LNCaP clone FGC (cell line): ENCODE data around the gene ENTPD7.

Experiments
- DNase-seq: peaks from one replicate; pipeline ENCODE4 v3.0.0-alpha.2; 2011; ENCODE audit warnings: low read depth
- H3K4me3 ChIP-seq: 2 replicates; pipeline ENCODE4 v1.5.1; 2011; ENCODE audit warnings: mild to moderate bottlenecking, low read depth, low read length, control low read depth
- CTCF ChIP-seq: IDR thresholded peaks from 2 replicates; pipeline ENCODE4 v1.5.1; 2012; ENCODE audit warnings: mild to moderate bottlenecking; ENCODE audit not compliant: control insufficient read depth, insufficient read depth; ENCODE audit errors: extremely low read depth

Gene ENTPD7

GRCh38 chr10:99648717-99649116 lies 10.6 kb upstream of the ENTPD7 start:
- TF ChIP-seq CTCF = no peak
- H3K4me3 ChIP-seq = no peak overlapping the region
- no peak for DNase-seq

GRCh38 chr10:99652800-99653390 lies 6.4 kb upstream of the ENTPD7 start:
- no peak overlapping the region for H3K4me3 ChIP-seq
- no peak for DNase-seq
- TF ChIP-seq CTCF = no peak

GRCh38 chr10:99654390-99655175 lies 4.7 kb upstream of the ENTPD7 start:
- no peak overlapping the region for H3K4me3 ChIP-seq
- no peak for DNase-seq
- TF ChIP-seq CTCF = no peak

GRCh38 chr10:99656199-99657064 lies 2.9 kb upstream of the ENTPD7 start:
- H3K4me3 ChIP-seq = no peak overlapping the region
- no peak for TF ChIP-seq CTCF
- DNase-seq = no peak

- TF ChIP-seq CTCF = no peak
- no peak for DNase-seq
Observed at GRCh38 chr10:99658622-99659030, 683 bp upstream of the ENTPD7 start.

GRCh38 chr10:99659868-99660366 lies 608 bp downstream of the ENTPD7 start:
- peak overlapping the region; percentile 77 for H3K4me3 ChIP-seq
- TF ChIP-seq CTCF = no peak
- DNase-seq = no peak

More at GRCh38 chr10:99658622-99659030, 683 bp upstream of the ENTPD7 start:
- H3K4me3 ChIP-seq = peak overlapping the region; percentile 77
